Upper lobe of left lung (tissue), 4 donors: Measurements from ENCODE around the gene RASGRP3.

Experiments
- CTCF ChIP-seq, 6 experiments: fragments of 450-650 bp in 4 of 6; fragments of 200-600 bp in 2 of 6; sonication (generic) in 2 of 6; IDR thresholded peaks; one replicate each; pipeline ENCODE4 v1.5.1; 2016 to 2019; ENCODE audit warnings: antibody characterized with exemption in 6 of 6
- POLR2A ChIP-seq, 4 donors: fragments of 450-650 bp; IDR thresholded peaks; one replicate each; pipeline ENCODE4 v1.5.1; 2016 to 2017; ENCODE audit warnings: antibody characterized with exemption in 4 of 4, mild to moderate bottlenecking in 2 of 4

GRCh38 chr2:33437815-33438214 is 38.6 kb upstream of the RASGRP3 start:
- TF ChIP-seq POLR2A (IDR thresholded peaks at IDR 0.05), result no peak
- no peak for TF ChIP-seq CTCF (IDR thresholded peaks at IDR 0.05)
